NCI-H146 treated with DMSO at 0.1 percent for 48 hours (cell line): Measurements from ENCODE around the gene RASL12.
"Not testable (repeated sequence)": the region's sequence is repeated elsewhere in the genome, so short reads cannot be mapped to it uniquely, and the experiment has no call there.

Source experiments
- DNase-seq: peaks from one replicate; lab custom pipeline; 2025; ENCODE audit not compliant: unreplicated experiment; lab: John Stamatoyannopoulos, UW

The RASL12 gene, protein sequence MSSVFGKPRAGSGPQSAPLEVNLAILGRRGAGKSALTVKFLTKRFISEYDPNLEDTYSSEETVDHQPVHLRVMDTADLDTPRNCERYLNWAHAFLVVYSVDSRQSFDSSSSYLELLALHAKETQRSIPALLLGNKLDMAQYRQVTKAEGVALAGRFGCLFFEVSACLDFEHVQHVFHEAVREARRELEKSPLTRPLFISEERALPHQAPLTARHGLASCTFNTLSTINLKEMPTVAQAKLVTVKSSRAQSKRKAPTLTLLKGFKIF

DNA sequence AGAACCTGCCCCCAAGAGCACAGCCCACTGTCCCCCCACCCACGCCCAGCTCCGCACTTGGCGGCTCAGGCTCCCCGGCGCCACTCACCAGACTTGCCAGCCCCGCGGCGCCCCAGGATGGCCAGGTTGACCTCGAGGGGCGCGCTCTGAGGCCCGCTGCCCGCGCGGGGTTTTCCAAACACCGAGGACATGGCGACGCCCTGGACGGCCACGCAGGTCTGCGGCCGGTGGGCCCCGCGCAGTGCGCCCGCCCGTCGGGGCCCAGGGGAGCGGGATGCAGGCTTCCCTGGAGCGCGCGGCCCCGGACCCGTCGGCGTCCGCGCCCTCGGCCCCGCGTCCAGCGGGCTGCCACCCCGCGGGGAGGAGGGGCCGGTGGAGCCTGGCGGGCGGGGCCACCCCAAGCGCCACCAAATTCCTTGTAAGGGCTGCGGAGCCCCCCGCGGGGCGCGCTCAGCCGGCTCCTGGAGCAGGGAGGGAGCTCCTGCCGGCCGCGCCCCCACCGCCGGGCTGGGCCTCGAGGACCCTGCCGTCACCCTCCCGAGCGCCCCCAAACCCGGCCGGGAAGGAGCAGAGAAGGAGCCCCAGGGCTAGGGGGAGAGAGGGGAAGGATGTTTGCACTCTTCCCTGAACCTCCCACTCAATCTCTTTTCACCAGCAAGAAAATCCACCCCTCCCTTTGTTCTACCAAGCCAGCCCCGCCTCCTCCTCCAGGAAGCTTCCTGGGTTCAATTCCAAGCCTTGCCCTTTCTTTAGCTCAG lies at the start of gene RASL12:
RASL12 (minus strand) TSS at position 347 of the 758 bp plus-strand sequence; CDS start at position 191, 156 bp downstream.
- DNase-seq, result no peak

GRCh38 chr15:65115542-65115941 lies 47.8 kb upstream of the RASL12 start:
- peak; percentile 59 for DNase-seq

GRCh38 chr15:65115086-65115485 lies 47.3 kb upstream of the RASL12 start, which contains the start of gene UBAP1L:
TSS of gene UBAP1L (minus strand) at chr15:65115200. CDS start at chr15:65106215, 8,985 bp downstream.
- DNase-seq, result no peak

DNA sequence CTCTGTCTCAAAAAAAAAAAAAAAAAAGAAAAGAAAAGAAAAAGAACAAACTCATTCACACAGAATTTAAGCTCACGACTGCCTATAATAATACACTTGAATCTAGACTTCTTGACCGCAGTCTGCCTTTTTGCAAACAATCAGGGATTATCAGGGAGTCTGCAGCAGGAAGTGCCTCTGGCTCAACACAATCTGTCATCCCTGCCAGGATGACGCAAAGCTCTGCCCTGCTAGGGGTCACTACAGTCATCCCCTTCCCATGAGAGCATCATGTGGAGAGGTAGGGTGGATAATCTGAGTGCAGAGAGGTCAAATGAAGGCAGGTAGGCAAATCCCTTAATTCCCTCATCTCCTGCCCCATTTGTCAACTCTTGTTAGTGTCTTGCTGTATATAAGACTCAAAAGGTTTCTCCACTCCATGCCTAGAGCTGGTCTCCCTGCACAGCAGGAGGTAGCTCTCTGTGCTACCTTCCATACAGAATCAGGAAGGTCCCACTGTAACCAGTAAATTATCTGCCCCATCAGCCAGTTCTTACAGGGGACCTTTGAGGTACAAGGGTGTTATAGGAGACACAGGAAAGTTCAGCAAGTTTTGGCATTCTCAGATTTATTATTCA lies 43.0 kb upstream of the RASL12 start:
- no peak for DNase-seq

DNA sequence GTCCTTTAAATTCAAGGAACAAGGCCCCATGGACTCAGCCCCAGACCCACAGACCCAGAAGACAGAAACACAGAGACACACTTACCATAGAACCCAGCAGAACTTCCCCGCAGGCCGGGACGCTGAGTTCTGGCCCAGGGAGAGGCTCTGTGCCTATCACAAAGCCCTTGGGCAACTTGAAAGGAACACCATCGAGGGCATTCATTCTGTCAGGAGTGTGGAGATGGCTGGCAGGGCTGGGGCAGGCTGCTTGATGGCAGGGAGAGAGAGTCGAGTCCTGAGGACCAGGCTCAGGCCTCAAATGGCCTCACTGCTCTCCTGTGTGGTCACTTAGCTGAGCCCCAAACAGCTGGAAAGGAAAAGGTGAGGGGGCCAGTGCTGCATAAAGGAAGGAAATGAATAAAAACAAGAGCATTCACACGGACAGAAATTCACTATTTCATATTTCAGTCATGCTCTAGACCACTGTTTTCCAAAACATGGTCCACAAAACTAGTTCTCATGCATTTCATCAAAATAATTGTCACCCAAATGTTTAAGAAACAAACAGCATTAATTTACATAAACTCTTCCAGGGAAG lies 38.3 kb upstream of the RASL12 start:
- no peak for DNase-seq

GRCh38 chr15:65105038-65105437 lies 37.2 kb upstream of the RASL12 start:
- DNase-seq, result no peak

GRCh38 chr15:65102912-65103311 lies 35.1 kb upstream of the RASL12 start:
- DNase-seq, result no peak

GRCh38 chr15:65101891-65102708 lies 34.3 kb upstream of the RASL12 start:
- no peak for DNase-seq

- DNase-seq, result no peak
Measured at GRCh38 chr15:65101411-65101890, 33.7 kb upstream of the RASL12 start.

GRCh38 chr15:65100442-65100841 lies 32.7 kb upstream of the RASL12 start:
- no peak for DNase-seq

- not testable (repeated sequence) for DNase-seq
Measured at GRCh38 chr15:65099801-65100200, 32.0 kb upstream of the RASL12 start.

DNA sequence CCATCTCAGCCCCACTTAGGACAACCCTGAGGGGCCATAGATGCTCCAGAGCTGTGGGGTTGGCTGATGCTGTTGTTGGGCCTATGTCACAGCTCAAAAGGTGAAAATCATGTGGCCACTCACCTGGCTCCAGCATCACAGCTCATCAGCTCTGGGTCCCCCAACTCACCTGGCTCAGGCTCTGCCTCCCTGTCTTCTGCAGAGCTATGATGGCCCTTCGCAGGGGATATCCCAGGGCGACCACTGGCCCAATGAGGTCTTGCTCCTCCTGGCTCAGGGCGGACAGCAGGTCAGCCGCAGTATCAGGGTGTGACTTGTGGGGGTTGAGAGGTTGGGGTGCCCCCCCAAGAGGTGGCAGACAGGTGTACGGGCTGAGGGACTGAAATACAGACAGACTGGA lies 31.5 kb upstream of the RASL12 start:
- no peak for DNase-seq

DNA sequence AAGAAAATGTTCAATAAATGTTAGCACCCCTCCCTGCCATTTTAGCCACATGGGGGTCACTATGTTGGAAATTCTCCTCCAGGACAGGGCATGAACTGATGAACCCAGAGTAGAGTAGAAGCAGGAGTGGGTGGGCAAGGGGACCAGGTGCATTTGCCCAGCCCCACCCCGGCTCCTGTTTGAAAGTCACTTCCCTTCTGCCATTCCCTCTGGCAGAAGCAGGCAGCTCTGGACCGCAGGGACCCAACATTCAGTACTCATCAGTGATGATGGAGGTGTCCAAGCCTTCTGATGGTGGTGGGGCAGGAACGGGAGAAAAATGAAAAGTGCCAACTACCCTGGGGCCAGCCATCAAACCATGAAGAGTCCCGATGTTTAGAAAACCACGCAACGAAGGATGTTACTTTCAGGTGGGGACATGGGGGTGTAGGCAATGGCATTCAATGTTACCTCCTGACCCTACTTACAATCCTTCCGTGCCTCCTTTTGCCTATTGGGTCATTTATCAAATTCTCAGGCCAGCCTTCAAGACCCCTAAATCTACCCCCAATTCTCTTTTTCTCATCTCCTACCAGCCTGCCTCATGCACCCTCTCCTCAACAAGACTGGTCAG lies 30.0 kb upstream of the RASL12 start:
- DNase-seq, result no peak

- no peak for DNase-seq
Measured at GRCh38 chr15:65096481-65097385, 28.9 kb upstream of the RASL12 start.

GRCh38 chr15:65095747-65096104 lies 27.9 kb upstream of the RASL12 start:
- DNase-seq, result no peak

DNA sequence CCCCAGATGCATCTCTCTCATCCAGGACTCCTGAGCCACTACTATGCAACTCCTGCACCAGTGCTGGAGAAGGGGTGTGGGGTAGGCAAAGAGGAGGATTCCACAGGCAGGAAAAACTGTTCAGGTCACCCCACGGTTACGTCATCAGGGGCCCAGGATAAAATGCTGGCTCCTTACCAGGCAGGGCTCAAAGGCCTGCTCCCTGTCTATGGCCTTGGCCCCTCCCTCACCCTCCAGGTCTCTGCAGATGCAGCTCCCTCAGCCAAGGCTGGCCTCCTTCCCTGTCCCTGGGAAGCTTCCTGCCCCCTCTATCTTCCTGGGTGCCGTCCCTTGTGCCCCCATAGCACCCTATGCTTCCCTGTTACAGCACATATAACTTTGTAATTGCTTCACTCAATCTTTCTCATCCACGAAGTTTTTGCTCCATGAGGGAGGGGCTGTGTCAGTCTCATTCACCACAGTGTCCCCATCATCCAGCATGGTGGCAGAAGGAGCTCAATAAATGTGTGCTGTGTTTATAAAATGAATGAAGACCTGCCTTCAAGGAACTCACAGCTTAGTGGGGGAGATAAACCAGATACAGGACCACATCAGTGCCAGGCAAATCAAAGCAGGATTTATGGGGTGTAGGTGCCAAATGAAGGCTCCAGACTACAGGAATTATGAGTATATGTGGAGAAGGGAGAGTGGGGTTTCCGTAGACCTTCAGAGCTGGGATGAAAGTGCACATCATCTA lies 27.4 kb upstream of the RASL12 start:
- no peak for DNase-seq

GRCh38 chr15:65094294-65094995 lies 26.7 kb upstream of the RASL12 start:
- DNase-seq, result no peak

- not testable (repeated sequence) for DNase-seq
Measured at GRCh38 chr15:65093793-65094170, 26.0 kb upstream of the RASL12 start.
